K562 (cell line): ENCODE measurements around the gene EHD2. TPM values are rescaled to one million over a fixed set of nuclear protein-coding genes. Genes with fewer than 3 reads are reported as not detected.

Source experiments
- ATAC-seq: fragments of 200-7000 bp; cut with Tn5 transposase; 3 replicates; pipeline ENCODE4 v1.9.1; 2020; ENCODE audit warnings: moderate library complexity
- BruUV-seq: library from RNA; stranded (reverse); fragments of 400-500 nt; replicated peaks from 2 replicates; lab custom pipeline; 2021; lab: Mats Ljungman, UMichigan
- CTCF ChIA-PET: fragments of 300-600 bp; formaldehyde crosslinking; extraction: SDS; loops from one replicate; lab custom pipeline; 2021; ENCODE audit warnings: low intra/inter-chr PET ratio; lab: Yijun Ruan, JAX
- POLR2A ChIA-PET: fragments of 300-600, 350-650 bp; sonication (Branson Sonifier 250); formaldehyde crosslinking; extraction: SDS; loops from one replicate; lab custom pipeline; 2021; ENCODE audit warnings: antibody characterized with exemption, inconsistent platforms; lab: Yijun Ruan, JAX
- DNase-seq, 4 experiments: peaks; one replicate each; pipeline versions ENCODE4 v3.0.0 to v3.0.0-alpha.2; 2011 to 2018; ENCODE audit warnings: low spot score in 3 of 4, mixed read lengths in 3 of 4; ENCODE audit errors: extremely low read depth in 1 of 4
- FAIRE-seq: peaks from 2 replicates; lab custom pipeline; 2011; peaks lifted over from hg19 to GRCh38; lab: Jason Lieb, UNC
- H2AFZ ChIP-seq: 2 replicates; pipeline ENCODE4 v1.6.0; 2011; ENCODE audit warnings: low read depth, low read length, control low read depth, inconsistent platforms
- H3K27ac ChIP-seq: fragments of 200-600 bp; 3 replicates; pipeline ENCODE4 v1.8.0; 2011; ENCODE audit warnings: low read depth, mild to moderate bottlenecking, control low read depth, inconsistent platforms, low read length, moderate library complexity, mixed read lengths; ENCODE audit errors: extremely low read depth
- H3K27me3 ChIP-seq, 2 experiments: fragments of 300-600 bp in 1 of 2; 2 replicates in 1 of 2; 3 replicates in 1 of 2; pipeline versions ENCODE4 v1.6.0 to v1.8.0; 2011; ENCODE audit warnings: inconsistent platforms in 2 of 2, low read length in 2 of 2, mild to moderate bottlenecking in 1 of 2, mixed read lengths in 1 of 2, moderate library complexity in 1 of 2; ENCODE audit not compliant: control insufficient read depth in 2 of 2, insufficient read depth in 2 of 2
- H3K36me3 ChIP-seq: fragments of 300-600 bp; 3 replicates; pipeline ENCODE4 v1.8.0; 2011; ENCODE audit warnings: mild to moderate bottlenecking, low read length, inconsistent platforms; ENCODE audit not compliant: control insufficient read depth, insufficient read depth
- H3K4me1 ChIP-seq, 2 experiments: fragments of 200-600 bp in 1 of 2; replicated peaks in 1 of 2; 2 replicates in 1 of 2; 3 replicates in 1 of 2; pipeline versions ENCODE4 v1.5.1 to v1.8.0; 2011; ENCODE audit warnings: inconsistent platforms in 2 of 2, low read length in 2 of 2, mild to moderate bottlenecking in 1 of 2, mixed read lengths in 1 of 2, moderate library complexity in 1 of 2; ENCODE audit not compliant: control insufficient read depth in 2 of 2, insufficient read depth in 2 of 2
- H3K4me2 ChIP-seq: 2 replicates; pipeline ENCODE4 v1.6.1; 2011; ENCODE audit warnings: low read length, control low read depth, inconsistent platforms, mixed read lengths; ENCODE audit not compliant: insufficient read depth
- H3K4me3 ChIP-seq: fragments of 200-600 bp; sonication (generic), shearing (Covaris generic); 2 replicates; pipeline ENCODE4 v1.5.1; 2016; ENCODE audit warnings: control low read depth, inconsistent platforms
- H3K79me2 ChIP-seq: fragments of 200-600 bp; 3 replicates; pipeline ENCODE4 v1.8.0; 2011; ENCODE audit warnings: low read length, inconsistent platforms; ENCODE audit not compliant: control insufficient read depth, insufficient read depth
- H3K9ac ChIP-seq, 2 experiments: 2 replicates each; pipeline versions ENCODE4 v1.6.0 to v1.6.1; 2011; ENCODE audit warnings: low read depth in 2 of 2, low read length in 2 of 2, control low read depth in 1 of 2, inconsistent platforms in 1 of 2, mild to moderate bottlenecking in 1 of 2, mixed read lengths in 1 of 2; ENCODE audit not compliant: insufficient read depth in 1 of 2
- H3K9me1 ChIP-seq: one replicate; pipeline ENCODE4 v1.6.0; 2011; ENCODE audit warnings: inconsistent platforms, mild to moderate bottlenecking, low read length, moderate library complexity; ENCODE audit not compliant: control insufficient read depth, insufficient read depth
- H3K9me3 ChIP-seq: replicated peaks from 2 replicates; pipeline ENCODE4 v1.5.1; 2011; ENCODE audit warnings: low read depth, low read length, inconsistent platforms; ENCODE audit not compliant: control insufficient read depth, insufficient read depth
- H4K20me1 ChIP-seq: replicated peaks from 2 replicates; pipeline ENCODE4 v1.6.1; 2011; ENCODE audit warnings: low read length, inconsistent platforms, mixed read lengths; ENCODE audit not compliant: control insufficient read depth, insufficient read depth
- FOXK1 ChIP-seq: sonication (generic); formaldehyde crosslinking; IDR thresholded peaks from 2 replicates; pipeline ENCODE4 v1.8.0; 2022; ENCODE audit warnings: missing genetic modification reagents, mild to moderate bottlenecking, borderline replicate concordance
- GATA2 ChIP-seq: sonication (generic); formaldehyde crosslinking; IDR thresholded peaks from 2 replicates; pipeline ENCODE4 v1.4.0; 2020; ENCODE audit warnings: mild to moderate bottlenecking, missing genetic modification reagents
- IRF2 ChIP-seq: sonication (generic); formaldehyde crosslinking; IDR thresholded peaks from 2 replicates; pipeline ENCODE4 v1.8.1; 2022; ENCODE audit warnings: mild to moderate bottlenecking, missing genetic modification reagents
- MAZ ChIP-seq, 2 experiments: fragments of 450-650 bp in 1 of 2; sonication (generic) in 1 of 2; formaldehyde crosslinking; IDR thresholded peaks in 1 of 2; conservative IDR thresholded peaks in 1 of 2; 2 replicates each; pipeline versions ENCODE4 v1.4.0 to v1.5.0; 2020; ENCODE audit warnings: mild to moderate bottlenecking in 1 of 2, missing genetic modification reagents in 1 of 2
- POLR2AphosphoS2 ChIP-seq: IDR thresholded peaks from 2 replicates; pipeline ENCODE4 v1.6.1; 2012; ENCODE audit warnings: low read length, improper control_type of control experiment
- POLR2G ChIP-seq: fragments of 200-400 bp; formaldehyde crosslinking; IDR thresholded peaks from 2 replicates; pipeline ENCODE4 v1.6.1; 2017; ENCODE audit warnings: low read depth, mild to moderate bottlenecking, antibody characterized with exemption, low read length, moderate library complexity
- SFPQ ChIP-seq: fragments of 200-400 bp; formaldehyde crosslinking; IDR thresholded peaks from 2 replicates; pipeline ENCODE4 v1.6.1; 2017; ENCODE audit warnings: mild to moderate bottlenecking, low read depth, low read length, moderate library complexity
- SMAD1 ChIP-seq: fragments of 150-350 bp; IDR thresholded peaks from 2 replicates; pipeline ENCODE4 v1.6.1; 2014; ENCODE audit warnings: low read length, low read depth; ENCODE audit not compliant: partially characterized antibody
- SMARCB1 ChIP-seq: IDR thresholded peaks from 2 replicates; pipeline ENCODE4 v1.6.1; 2011; ENCODE audit warnings: improper control_type of control experiment, low read depth; ENCODE audit not compliant: insufficient read length
- SRF ChIP-seq, 2 experiments: fragments of 250-450, 450-650 bp in 1 of 2; sonication (Bioruptor Pico) in 1 of 2; sonication (generic) in 1 of 2; formaldehyde crosslinking; IDR thresholded peaks; 2 replicates each; pipeline versions ENCODE4 v1.5.0 to v1.5.1; 2020 to 2022; ENCODE audit warnings: mild to moderate bottlenecking in 1 of 2, missing genetic modification reagents in 1 of 2
- THRAP3 ChIP-seq: fragments of 450-650 bp; IDR thresholded peaks from 2 replicates; pipeline ENCODE4 v1.6.1; 2016; ENCODE audit warnings: mild to moderate bottlenecking, inconsistent platforms, borderline replicate concordance
- ZBTB11 ChIP-seq, 3 experiments: fragments of 200-800 bp in 1 of 3; fragments of 250-450 bp in 1 of 3; fragments of 450-650 bp in 1 of 3; sonication (Bioruptor Pico) in 1 of 3; sonication (Bioruptor generic) in 1 of 3; formaldehyde crosslinking in 1 of 3; IDR thresholded peaks; 2 replicates each; pipeline versions ENCODE4 v1.6.1 to v1.8.0; 2016 to 2022; ENCODE audit warnings: mild to moderate bottlenecking in 2 of 3, missing genetic modification characterization in 2 of 3, missing compliant biosample characterization in 1 of 3, moderate library complexity in 1 of 3
- ZNF384 ChIP-seq: IDR thresholded peaks from 2 replicates; pipeline ENCODE4 v1.6.1; 2012; ENCODE audit warnings: low read depth, low read length, improper control_type of control experiment
- ZNF785 ChIP-seq: fragments of 250-450 bp; sonication (Bioruptor Pico); IDR thresholded peaks from 2 replicates; pipeline ENCODE4 v1.4.0; 2020; ENCODE audit warnings: mild to moderate bottlenecking
- WGBS: fragments of 100-300 bp; shearing (Covaris generic); methylation state at CpG from one replicate; pipeline ENCODE4 v1.1.6; 2016; ENCODE audit warnings: low coverage, mixed read lengths; ENCODE audit not compliant: insufficient coverage; ENCODE audit errors: missing lambda C conversion rate; 5-methylcytosine and 5-hydroxymethylcytosine counted together
- in situ Hi-C: fragments of 300-500 bp; cut with MboI; formaldehyde crosslinking; loops from 4 replicates; pipeline ENCODE4 v1.15.0; 2018; ENCODE audit warnings: inconsistent platforms, mixed read lengths
- intact Hi-C: fragments of 100-400 bp; cut with micrococcal nuclease; formaldehyde crosslinking; loops from 2 replicates; pipeline ENCODE4 v1.14.2; 2022
- polyA plus RNA-seq, 8 experiments: library from polyadenylated mRNA; depleted of rRNA in 4 of 8; stranded (reverse) in 5 of 8; unstranded in 3 of 8; fragments of >200 nt; fragmentation: Nextera tagmentation in 2 of 8; fragmentation: Illumina TruSeq in 1 of 8; extraction: Ambion mirVana in 2 of 8; extraction: Trizol in 1 of 8; gene quantifications; 2 replicates each; pipeline versions ENCODE4 v1.2.1 to v1.2.3, GENCODE V29; 2011 to 2014; ENCODE audit warnings: inconsistent platforms in 1 of 8, missing spikeins in 1 of 8
- total RNA-seq, 7 experiments: library from RNA; depleted of rRNA in 6 of 7; stranded (reverse); fragments of >200 nt in 6 of 7; fragmentation: Illumina TruSeq in 2 of 7; extraction: Trizol in 2 of 7; gene quantifications; 2 replicates each; pipeline versions ENCODE4 v1.2.1 to v1.2.3, GENCODE V29; 2011 to 2021; ENCODE audit warnings: low replicate concordance in 1 of 7

Gene EHD2
- total and polyA plus RNA-seq, 9 of the 15 experiments (the other 6 are each of a cell fraction or from before 2014, with no cell fraction given): 1.7 to 32.2 (median 3.0) TPM

GRCh38 chr19:47674548-47674947, 38.7 kb upstream of the EHD2 start (continued):
- TF ChIP-seq ZNF785 (CRISPR knock-in tag) (no peak), SRF (CRISPR knock-in tag; IDR thresholded peaks at IDR 0.05) (no peak), POLR2AphosphoS2 (no peak), ZNF384 (no peak), SMARCB1 (no peak), SMAD1 (no peak)

GRCh38 chr19:47675271-47675670, 38.0 kb upstream of the EHD2 start:
- Histone ChIP-seq H3K36me3 (peaks cover 26% of the 10 kb centered on the region; the same call in 1 of the 3 replicates), H3K27ac (no peak overlapping the region), H3K27me3 (no peaks in the 10 kb centered on the region), H3K9ac (peak overlapping the region in 1 of 2 experiments; percentile 81; a peak in 2 of 4 replicates), H3K79me2 (no peaks in the 10 kb centered on the region), H3K9me1 (peaks cover 4% of the 10 kb centered on the region), H3K4me2 (no peak overlapping the region), H3K4me1 (peaks cover 0 to 6% of the 10 kb centered on the region in 2 experiments; a peak in 2 of 5 replicates), H4K20me1 (no peaks in the 10 kb centered on the region), H3K9me3 (no peaks in the 10 kb centered on the region), H2AFZ (no peak overlapping the region), H3K4me3 (no peak overlapping the region)
- POLR2A ChIA-PET: interaction anchor here (1.5 kb wide), 1 partner anchor 9 kb away, joined by 3 read pairs; no protein-coding TSS in a partner anchor
- intact Hi-C loops (no loop called here), in situ Hi-C loops (no loop called here)
- ATAC-seq (no peak), FAIRE-seq (no peak), DNase-seq (no peak)
- CTCF ChIA-PET: no interaction called here
- 94% methylated on average over 10 of the region's 12 CpGs for WGBS
- BruUV-seq: no TSS peak
- TF ChIP-seq THRAP3 (no peak), SFPQ (no peak), GATA2 (no peak), IRF2 (CRISPR knock-in tag) (no peak), FOXK1 (CRISPR knock-in tag) (no peak), ZBTB11 (CRISPR knock-in tag; IDR thresholded peaks at IDR 0.05) (no peak), MAZ (CRISPR knock-in tag; conservative IDR thresholded peaks at IDR 0.05 in 1 of 2, IDR thresholded peaks at IDR 0.05 in 1 of 2) (no peak), POLR2G (no peak)
